Lower leg skin (tissue), 4 donors: ENCODE data around the gene STX4. TPM values are rescaled to one million over a fixed set of nuclear protein-coding genes. Genes with fewer than 3 reads are reported as not detected.

Source experiments
- DNase-seq, 2 donors: peaks; one replicate each; pipeline ENCODE4 v3.0.0-alpha.2; 2019; ENCODE audit warnings: low spot score in 2 of 2
- H3K4me3 ChIP-seq: fragments of 200-600 bp; sonication (generic); 2 replicates; pipeline ENCODE4 v1.5.1; 2017; ENCODE audit warnings: mild to moderate bottlenecking, low read depth; ENCODE audit not compliant: poor library complexity, severe bottlenecking
- POLR2A ChIP-seq, 2 donors: fragments of 450-650 bp; IDR thresholded peaks; one replicate each; pipeline ENCODE4 v1.6.1; 2016 to 2017; ENCODE audit warnings: antibody characterized with exemption in 2 of 2, mild to moderate bottlenecking in 1 of 2, moderate library complexity in 1 of 2
- WGBS, 2 donors: methylation state at CpG; one replicate each; pipeline ENCODE4 v1.1.5; 2018; 5-methylcytosine and 5-hydroxymethylcytosine counted together
- intact Hi-C: fragments of 100-400 bp; cut with DNase I; formaldehyde crosslinking; loops from one replicate; pipeline ENCODE4 v1.15.0; 2023; ENCODE audit warnings: low total_unique reads
- total RNA-seq, 4 donors: library from RNA; depleted of rRNA; stranded (reverse); fragments of >200 nt; gene quantifications; one replicate each; pipeline ENCODE4 v1.1.0, GENCODE V29; 2016
- TF ChIP-seq, protein P1 (sequence below), 3 donors: fragments of 450-650 bp; IDR thresholded peaks; one replicate each; pipeline ENCODE4 v1.5.1; 2016; ENCODE audit warnings: antibody characterized with exemption in 3 of 3, mild to moderate bottlenecking in 3 of 3, moderate library complexity in 2 of 3

Gene STX4
- total RNA-seq, 4 donors from 2014 or later: 38.7 to 53.1 (median 46.4) TPM

- intact Hi-C loops: no loop called here
- no peak for TF ChIP-seq POLR2A (IDR thresholded peaks at IDR 0.05)
- TF ChIP-seq, protein P1, sequence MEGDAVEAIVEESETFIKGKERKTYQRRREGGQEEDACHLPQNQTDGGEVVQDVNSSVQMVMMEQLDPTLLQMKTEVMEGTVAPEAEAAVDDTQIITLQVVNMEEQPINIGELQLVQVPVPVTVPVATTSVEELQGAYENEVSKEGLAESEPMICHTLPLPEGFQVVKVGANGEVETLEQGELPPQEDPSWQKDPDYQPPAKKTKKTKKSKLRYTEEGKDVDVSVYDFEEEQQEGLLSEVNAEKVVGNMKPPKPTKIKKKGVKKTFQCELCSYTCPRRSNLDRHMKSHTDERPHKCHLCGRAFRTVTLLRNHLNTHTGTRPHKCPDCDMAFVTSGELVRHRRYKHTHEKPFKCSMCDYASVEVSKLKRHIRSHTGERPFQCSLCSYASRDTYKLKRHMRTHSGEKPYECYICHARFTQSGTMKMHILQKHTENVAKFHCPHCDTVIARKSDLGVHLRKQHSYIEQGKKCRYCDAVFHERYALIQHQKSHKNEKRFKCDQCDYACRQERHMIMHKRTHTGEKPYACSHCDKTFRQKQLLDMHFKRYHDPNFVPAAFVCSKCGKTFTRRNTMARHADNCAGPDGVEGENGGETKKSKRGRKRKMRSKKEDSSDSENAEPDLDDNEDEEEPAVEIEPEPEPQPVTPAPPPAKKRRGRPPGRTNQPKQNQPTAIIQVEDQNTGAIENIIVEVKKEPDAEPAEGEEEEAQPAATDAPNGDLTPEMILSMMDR (IDR thresholded peaks at IDR 0.05): no peak
- no peak overlapping the region for H3K4me3 ChIP-seq
- no peak for DNase-seq
- 95% methylated on average over 4 of the region's 4 CpGs for WGBS, 2 donors
These were observed 10.1 kb upstream of the STX4 start for GRCh38 chr16:31023252-31023602.

- H3K4me3 ChIP-seq: no peak overlapping the region
- intact Hi-C loops: no loop called here
- WGBS, 2 donors: 53 to 69% methylated on average over 6 of the region's 6 CpGs
- DNase-seq: no peak
- TF ChIP-seq POLR2A (IDR thresholded peaks at IDR 0.05): no peak
- TF ChIP-seq, protein P1 (IDR thresholded peaks at IDR 0.05): no peak
These were observed 9.6 kb upstream of the STX4 start for GRCh38 chr16:31023627-31024226.

DNA sequence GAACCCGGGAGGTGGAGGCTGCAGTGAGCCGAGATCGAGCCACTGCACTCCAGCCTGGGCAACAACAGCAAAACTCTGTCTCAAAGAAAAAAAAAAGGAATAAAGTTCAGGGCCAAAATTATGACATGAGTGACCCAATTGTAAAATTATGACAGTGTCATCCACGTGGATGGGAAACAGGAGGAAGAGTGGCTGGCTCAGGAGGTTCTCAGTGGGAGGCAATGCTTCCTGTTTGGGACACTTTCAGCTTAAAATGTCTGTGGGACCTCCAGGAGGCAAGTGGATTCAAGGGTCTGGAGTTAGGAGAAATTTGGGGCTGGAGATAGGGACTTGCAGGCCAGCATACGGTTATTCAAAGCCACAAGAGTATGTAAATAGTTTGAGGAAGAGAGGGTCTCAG lies 8.0 kb upstream of the STX4 start:
- intact Hi-C loops: no loop called here
- DNase-seq: no peak
- TF ChIP-seq, protein P1 (IDR thresholded peaks at IDR 0.05): no peak
- no peak for TF ChIP-seq POLR2A (IDR thresholded peaks at IDR 0.05)
- no peak overlapping the region for H3K4me3 ChIP-seq
- 76 to 77% methylated on average over 5 of the region's 5 CpGs for WGBS, 2 donors

- no peak overlapping the region for H3K4me3 ChIP-seq
- intact Hi-C loops: no loop called here
- WGBS, 2 donors: 64 to 68% methylated on average over 5 of the region's 5 CpGs
- TF ChIP-seq, protein P1 (IDR thresholded peaks at IDR 0.05): no peak
- TF ChIP-seq POLR2A (IDR thresholded peaks at IDR 0.05): no peak
- no peak for DNase-seq
These were observed 4.1 kb upstream of the STX4 start for GRCh38 chr16:31029272-31029671.

DNA sequence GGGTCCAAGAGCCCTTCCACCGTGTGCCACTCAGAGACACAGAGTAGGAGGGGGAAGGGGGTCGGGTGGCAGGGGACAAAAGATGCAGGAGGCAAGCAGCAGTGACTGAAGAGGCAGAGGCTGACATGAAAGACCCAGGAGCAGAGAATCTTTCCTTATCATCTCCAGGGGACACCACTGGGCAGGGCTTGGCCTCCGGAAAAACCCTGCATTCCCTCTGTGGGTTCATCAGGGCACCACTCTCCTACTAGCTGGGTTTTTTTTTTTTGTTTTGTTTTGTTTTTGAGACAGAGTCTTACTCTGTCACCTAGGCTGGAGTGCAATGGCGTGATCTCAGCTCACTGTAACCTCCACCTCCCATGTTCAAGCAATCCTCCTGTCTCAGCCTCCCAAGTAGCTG lies 2.1 kb upstream of the STX4 start:
- DNase-seq: no peak
- WGBS, 2 donors: 82 to 86% methylated on average over 4 of the region's 4 CpGs
- intact Hi-C loops: no loop called here
- H3K4me3 ChIP-seq: no peak overlapping the region
- TF ChIP-seq POLR2A (IDR thresholded peaks at IDR 0.05): no peak
- TF ChIP-seq, protein P1 (IDR thresholded peaks at IDR 0.05): no peak
